ENCODE results near the gene MED17.
"Not testable (repeated sequence)": the region's sequence is repeated elsewhere in the genome, so short reads cannot be mapped to it uniquely, and the experiment has no call there.

Gene MED17

DNA sequence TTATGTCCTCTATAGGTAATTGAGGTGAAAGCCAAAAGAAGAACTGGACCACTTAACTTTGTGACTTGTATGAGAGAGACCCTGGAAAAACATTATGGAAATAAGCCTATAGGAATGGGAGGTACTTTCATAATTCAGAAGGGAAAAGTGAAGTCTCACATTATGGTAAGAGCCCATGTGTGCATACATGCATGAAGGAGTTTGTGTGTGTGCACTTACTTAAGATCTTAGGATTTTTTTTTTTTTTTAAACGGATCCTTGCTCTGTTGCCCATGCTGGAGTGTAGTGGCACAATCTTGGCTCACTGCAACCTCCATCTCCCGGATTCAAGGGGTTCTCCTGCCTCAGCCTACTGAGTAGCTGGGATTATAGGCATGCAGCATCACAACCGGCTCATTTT is 26.8 kb upstream of the MED17 start:
- DNase-seq (ENCODE audit: low read depth): no peak
- TF ChIP-seq, protein P1, sequence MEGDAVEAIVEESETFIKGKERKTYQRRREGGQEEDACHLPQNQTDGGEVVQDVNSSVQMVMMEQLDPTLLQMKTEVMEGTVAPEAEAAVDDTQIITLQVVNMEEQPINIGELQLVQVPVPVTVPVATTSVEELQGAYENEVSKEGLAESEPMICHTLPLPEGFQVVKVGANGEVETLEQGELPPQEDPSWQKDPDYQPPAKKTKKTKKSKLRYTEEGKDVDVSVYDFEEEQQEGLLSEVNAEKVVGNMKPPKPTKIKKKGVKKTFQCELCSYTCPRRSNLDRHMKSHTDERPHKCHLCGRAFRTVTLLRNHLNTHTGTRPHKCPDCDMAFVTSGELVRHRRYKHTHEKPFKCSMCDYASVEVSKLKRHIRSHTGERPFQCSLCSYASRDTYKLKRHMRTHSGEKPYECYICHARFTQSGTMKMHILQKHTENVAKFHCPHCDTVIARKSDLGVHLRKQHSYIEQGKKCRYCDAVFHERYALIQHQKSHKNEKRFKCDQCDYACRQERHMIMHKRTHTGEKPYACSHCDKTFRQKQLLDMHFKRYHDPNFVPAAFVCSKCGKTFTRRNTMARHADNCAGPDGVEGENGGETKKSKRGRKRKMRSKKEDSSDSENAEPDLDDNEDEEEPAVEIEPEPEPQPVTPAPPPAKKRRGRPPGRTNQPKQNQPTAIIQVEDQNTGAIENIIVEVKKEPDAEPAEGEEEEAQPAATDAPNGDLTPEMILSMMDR (IDR thresholded peaks at IDR 0.05; ENCODE audit: low read depth, low read length, missing control alignments): no peak
- no peak overlapping the region for H3K4me3 ChIP-seq (ENCODE audit: low read depth, low read length)

DNA sequence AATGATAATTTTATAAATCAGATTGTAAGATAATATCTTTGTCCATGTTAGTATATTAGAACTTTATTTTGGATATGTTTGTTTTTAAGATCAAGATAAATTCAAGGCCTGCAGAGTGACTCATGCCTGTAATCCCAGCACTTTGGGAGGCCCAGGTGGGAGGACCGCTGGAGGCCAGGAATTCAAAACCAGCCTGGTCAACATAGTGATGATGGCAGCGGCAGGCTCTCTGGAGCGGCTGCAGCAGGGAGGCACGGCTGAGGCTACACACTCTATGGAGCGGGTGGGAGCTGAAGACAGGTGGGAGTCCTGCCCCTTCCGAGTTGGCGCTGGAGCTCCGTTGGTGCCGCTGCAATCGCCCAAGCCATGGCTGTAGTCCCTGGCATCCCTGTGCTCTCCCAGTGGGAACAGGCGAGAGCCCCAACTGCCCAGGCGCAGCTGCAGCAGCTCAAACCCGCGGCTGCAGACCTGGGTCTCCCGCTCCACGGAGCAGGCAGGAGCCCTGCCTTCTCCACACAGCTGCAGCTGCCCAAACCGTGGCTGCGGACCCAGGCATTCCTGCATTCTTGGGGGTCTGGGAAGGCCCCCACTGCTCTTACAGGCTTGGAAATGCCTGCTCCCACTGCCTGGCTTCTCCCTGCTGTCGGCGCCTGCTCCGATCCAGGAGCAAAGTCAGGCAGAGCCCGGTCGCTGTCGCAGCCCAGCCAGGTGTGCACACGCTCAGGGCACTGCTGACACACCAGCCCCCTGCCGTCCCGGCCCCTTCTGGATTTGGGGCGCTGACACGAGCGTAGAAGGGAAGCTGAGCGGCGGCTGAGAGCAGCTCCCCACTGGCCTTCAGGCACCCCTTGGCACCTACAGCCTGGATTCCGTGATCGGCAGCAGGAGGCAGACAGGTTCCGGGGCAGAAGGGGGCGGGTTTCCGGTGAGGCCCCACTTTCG is 25.9 kb upstream of the MED17 start:
- H3K4me3 ChIP-seq (ENCODE audit: low read depth, low read length): no peak overlapping the region
- no peak for DNase-seq (ENCODE audit: low read depth)
- TF ChIP-seq, protein P1 (IDR thresholded peaks at IDR 0.05; ENCODE audit: low read depth, low read length, missing control alignments): no peak

DNA sequence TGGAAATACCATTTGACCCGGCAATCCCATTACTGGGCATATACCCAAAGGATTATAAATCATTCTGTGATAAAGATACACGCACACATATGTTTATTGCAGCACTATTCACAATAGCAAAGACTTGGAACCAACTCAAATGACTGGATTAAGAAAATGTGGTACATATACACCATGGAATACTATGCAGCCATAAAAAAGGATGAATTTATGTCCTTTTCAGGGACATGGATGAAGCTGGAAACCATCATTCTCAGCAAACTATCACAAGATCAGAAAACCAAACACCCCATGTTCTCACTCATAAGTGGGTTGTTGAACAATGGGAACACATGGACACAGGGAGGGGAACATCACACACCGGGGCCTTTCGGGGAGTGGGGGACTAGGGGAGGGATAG is 25.0 kb upstream of the MED17 start:
- H3K4me3 ChIP-seq (ENCODE audit: low read depth, low read length); DNase-seq (ENCODE audit: low read depth): not testable (repeated sequence)

DNA sequence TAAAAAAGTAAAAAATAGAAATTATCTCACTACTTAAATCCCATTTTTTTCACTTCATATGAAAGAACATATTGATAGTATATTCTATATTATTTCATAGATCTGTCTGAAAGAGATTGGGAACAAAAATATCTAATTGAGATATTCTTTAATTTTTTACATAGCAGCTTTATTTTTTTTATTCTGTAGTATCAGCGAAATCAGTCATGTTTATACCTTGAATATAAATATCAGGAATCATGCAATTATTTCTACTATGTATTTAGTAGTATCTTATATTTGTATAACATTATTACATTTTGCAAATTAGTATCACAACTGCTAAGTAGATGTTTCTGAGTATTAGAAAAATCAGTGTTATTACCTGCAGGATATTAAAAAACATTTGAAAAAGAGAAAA is 22.2 kb upstream of the MED17 start:
- DNase-seq (ENCODE audit: low read depth): no peak
- TF ChIP-seq, protein P1 (IDR thresholded peaks at IDR 0.05; ENCODE audit: low read depth, low read length, missing control alignments): no peak

DNA sequence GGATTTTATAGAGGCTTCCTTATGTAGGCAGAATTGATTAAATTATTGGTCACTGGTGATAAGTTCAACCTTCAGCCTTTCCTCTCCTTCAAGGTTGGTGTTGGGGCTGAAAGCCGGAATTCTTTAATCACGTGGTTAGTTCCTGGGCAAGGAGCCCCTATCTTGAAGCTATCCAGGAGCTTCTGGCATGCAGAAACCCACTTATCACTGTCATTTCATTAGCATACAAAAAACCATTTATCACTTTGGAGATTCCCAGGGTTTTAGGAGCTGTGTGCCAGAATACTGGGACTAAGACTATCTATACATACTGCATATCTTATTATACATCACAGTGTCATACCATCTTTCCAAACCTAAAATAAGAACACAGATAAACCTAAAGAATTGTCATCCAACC is 18.5 kb upstream of the MED17 start:
- TF ChIP-seq, protein P1 (IDR thresholded peaks at IDR 0.05; ENCODE audit: low read depth, low read length, missing control alignments): no peak
- H3K4me3 ChIP-seq (ENCODE audit: low read depth, low read length): no peak overlapping the region
- no peak for DNase-seq (ENCODE audit: low read depth)

More for the DNA sequence above, 22.2 kb upstream of the MED17 start:
- H3K4me3 ChIP-seq (ENCODE audit: low read depth, low read length): no peak overlapping the region

DNA sequence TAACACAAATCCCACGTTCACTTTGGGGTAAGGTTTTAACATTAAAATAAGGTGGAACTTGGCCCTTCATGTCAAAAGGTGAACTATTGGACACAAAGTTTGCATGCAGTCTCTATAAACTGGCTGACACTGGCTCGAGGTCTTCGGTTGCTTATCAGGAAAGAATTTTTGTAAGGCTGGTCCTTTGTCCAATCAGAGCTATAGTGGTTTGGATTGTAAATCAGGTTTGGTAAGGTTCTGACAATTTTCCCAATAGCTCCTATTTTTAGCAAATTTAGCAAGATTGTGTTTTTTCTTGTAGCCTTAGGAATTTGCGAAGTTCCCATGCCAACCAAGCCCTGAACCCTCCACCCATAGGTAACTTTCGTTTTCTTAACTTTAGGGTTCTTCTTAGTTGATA is 17.6 kb upstream of the MED17 start:
- H3K4me3 ChIP-seq (ENCODE audit: low read depth, low read length): no peak overlapping the region
- no peak for DNase-seq (ENCODE audit: low read depth)
- TF ChIP-seq, protein P1 (IDR thresholded peaks at IDR 0.05; ENCODE audit: low read depth, low read length, missing control alignments): no peak

DNA sequence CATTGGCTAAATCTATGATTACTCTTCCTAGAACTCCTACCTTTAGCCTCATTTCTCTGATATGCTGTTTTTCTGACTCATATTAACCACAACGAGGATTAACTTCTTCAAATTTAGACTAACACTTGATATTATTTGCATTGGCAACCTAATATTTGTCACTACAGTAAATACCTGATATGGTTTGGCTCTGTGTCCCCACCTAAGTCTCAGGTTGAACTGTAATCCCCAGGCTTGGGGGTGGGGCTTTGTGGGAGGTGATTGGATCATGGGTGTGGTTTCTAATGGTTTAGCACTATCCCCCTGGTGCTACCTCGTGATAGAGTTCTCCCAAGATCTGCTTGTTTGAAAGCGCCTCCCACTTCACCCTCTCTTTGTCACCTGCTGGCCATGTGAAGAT is 17.1 kb upstream of the MED17 start:
- H3K4me3 ChIP-seq (ENCODE audit: low read depth, low read length): no peak overlapping the region
- TF ChIP-seq, protein P1 (IDR thresholded peaks at IDR 0.05; ENCODE audit: low read depth, low read length, missing control alignments): no peak

More for the DNA sequence above, 17.1 kb upstream of the MED17 start:
- no peak for DNase-seq (ENCODE audit: low read depth)

Data from GM12864 (cell line).